HPDE6-E6E7 (cell line): ENCODE results near the gene BRMS1.
"Not testable (repeated sequence)": the region's sequence is repeated elsewhere in the genome, so short reads cannot be mapped to it uniquely, and the experiment has no call there.

ENCODE experiments used
- DNase-seq: peaks from one replicate; pipeline ENCODE4 v3.0.0; 2011; ENCODE audit warnings: missing footprints; ENCODE audit errors: extremely low spot score

BRMS1 gene

DNA sequence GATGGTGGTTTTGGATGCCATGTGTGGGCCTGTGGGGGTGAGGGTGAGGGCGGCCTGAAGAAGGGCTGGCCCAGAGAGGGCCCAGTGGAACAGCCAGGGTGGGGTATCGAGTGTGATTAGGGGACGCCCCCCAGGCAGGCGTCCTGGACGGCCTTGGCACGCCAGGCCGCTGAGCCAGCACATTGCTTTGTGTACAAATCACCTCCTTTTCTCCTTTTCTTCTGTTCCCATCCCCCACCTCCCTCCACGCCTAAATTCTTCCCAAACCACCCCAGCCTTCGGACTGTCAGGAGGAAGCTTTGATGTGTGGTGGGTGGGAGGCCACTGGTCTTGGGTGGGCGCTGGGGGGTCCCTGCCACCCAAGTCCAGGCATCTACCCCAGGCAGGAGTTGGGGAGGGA lies 20.2 kb downstream of the BRMS1 start:
- no peak for DNase-seq

GRCh38 chr11:66323684-66324083 lies 21.2 kb downstream of the BRMS1 start:
- DNase-seq, result no peak

DNA sequence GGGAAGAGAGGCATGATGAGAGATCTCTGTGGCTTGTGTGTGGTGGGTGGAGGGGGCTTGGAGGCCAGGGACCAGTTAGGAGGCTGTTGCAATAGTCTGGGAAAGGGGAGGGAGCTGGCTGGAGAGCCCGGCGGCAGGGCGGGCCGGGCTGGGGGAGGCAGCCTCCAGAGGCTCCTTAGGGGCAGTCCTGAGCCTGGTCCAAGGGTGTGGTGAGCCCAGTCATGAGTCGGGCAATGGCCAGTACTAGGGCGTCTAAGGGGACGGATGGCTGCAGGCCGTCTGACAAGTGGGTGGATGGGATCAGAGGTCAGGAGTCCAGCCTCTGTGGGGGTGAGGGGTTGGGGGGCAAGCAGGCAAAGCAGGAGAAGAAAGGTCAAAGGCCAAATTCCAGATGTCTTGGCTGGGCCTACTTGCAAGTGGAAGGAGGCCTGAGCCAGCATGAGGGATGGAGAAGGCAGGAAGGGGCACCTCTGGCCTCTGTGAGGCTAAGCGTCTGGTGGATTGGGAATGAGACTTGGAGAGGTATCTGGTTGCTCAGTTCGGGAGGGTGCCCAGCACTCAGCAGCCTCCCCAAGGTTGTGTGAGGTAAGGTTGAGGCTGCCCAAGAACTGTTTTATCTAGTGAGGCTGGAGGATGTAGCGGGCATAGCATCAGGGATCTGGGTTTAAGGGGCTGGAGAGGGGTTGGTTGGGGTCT lies 22.0 kb downstream of the BRMS1 start:
- DNase-seq, result no peak

DNA sequence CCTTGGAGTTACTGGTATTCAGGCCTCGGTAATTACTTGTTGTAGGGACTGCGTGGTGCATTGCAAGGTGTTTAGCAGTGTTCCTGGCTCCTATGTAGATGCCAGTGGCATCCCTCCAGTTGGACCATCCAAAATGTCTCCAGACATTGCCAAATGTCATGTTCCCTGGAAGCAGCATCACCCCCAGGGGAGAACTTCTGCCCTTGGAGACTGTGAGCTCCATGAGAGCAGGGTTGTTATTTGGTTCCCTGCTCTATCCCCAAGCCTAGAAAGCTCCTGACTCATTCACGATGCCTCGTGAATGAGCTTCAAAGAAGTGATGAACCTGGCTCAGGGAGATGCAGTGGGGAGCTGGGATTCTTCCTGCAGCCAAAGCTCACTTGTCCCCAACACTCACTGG lies 23.3 kb downstream of the BRMS1 start:
- DNase-seq, result no peak

DNA sequence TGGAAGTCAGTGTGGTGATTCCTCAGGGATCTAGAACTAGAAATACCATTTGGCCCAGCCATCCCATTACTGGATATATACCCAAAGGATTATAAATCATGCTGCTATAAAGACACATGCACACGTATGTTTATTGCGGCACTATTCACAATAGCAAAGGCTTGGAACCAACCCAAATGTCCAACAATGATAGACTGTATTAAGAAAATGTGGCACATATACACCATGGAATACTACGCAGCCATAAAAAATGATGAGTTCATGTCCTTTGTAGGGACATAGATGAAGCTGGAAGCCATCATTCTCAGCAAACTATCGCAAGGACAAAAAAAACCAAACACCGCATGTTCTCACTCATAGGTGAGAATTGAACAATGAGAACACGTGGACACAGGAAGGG lies 24.2 kb downstream of the BRMS1 start:
- DNase-seq, result not testable (repeated sequence)

DNA sequence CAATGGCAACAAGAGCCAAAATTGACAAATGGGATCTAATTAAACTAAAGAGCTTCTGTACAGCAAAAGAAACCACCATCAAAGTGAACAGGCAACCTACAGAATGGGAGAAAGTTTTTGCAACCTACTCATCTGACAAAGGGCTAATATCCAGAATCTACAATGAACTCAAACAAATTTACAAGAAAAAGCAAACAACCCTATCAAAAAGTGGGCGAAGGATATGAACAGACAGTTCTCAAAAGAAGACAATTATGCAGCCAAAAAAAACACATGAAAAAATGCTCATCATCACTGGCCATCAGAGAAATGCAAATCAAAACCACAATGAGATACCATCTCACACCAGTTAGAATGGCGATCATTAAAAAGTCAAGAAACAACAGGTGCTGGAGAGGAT lies 24.6 kb downstream of the BRMS1 start:
- not testable (repeated sequence) for DNase-seq

DNA sequence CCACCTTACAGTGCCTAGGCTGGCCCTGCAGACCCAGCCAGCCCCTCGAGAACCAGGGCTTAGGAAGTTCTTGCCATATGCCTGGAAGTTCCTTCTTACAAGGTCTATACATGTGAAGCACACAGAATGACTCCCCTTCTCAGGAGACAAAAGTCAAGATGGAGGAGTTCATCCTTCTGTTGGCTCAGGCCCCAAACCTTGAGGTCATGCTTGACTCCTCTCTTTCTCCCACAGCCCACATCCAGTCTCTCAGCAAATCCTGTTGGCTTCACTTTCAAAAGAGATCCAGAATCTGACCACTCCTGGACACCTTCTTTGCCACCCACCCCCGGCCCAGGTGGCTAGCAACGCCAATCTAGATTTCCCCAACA lies 26.3 kb downstream of the BRMS1 start:
- no peak for DNase-seq

DNA sequence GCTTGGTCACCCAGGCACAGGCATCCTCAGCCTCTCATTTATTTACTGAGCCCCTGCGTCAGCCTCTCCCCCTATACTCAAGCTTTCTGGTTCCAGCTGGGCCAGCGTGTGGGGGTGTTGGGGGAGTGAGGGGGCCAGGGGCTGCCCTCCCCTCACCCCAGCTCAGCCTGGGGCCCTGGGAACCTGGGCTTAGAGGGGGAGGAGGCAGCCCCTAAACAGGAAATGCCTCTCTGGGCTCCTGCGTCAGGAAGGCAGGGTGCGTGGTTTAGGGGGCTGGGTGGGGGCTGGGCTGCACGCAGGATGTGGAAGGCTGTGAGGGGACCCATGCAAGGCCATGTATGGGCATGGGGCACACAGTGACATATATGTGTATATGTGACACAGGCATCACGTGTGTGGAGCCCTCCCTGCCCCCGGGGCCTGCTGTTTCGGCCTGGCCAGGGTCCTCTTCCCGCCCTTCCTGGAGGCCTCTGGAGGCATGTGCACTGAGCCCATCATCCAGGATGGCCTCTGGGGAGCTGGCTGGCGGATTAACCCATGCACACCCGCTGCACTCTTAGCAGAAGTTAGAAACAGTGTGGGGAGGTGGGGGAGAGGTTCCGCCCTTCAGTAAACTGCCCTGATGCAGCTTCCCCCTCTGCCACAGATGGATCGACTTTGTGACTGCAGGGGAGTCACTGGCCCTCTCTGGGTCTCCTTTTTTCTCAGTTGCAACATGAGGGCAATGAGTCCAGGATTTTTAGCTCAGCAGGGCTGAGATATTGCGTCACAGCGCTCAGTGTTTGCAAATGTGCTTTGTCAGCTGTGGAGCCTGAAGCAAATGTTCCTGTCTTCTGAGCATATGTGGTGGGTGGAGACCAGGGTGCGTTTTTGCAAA lies 26.9 kb downstream of the BRMS1 start:
- DNase-seq, result no peak

DNA sequence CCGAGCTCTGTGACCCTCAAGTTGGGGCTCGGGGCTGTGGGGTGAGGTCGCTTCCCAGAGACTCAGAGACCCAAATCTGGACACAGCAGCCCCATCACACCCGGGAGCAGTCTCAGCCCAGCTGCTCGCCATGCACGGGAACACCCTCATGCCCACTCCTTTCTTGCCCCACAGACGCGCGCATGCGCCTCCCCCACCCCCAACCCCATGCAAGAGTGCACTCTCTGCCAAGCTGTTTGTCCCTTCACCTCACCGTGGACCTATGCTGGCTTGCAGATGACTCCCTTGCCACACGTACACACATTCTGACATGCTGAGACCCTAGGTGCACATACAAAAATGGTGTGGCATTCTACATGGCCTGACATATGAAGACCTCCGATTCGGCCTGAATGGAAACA lies 27.6 kb downstream of the BRMS1 start:
- DNase-seq, result no peak

- no peak for DNase-seq
These were observed 28.1 kb downstream of the BRMS1 start, which contains the start of gene CD248 for GRCh38 chr11:66316849-66317251. Gene CD248, minus strand, starts transcription at chr11:66317044. Its CDS starts 17 bp downstream, at chr11:66317027.

DNA sequence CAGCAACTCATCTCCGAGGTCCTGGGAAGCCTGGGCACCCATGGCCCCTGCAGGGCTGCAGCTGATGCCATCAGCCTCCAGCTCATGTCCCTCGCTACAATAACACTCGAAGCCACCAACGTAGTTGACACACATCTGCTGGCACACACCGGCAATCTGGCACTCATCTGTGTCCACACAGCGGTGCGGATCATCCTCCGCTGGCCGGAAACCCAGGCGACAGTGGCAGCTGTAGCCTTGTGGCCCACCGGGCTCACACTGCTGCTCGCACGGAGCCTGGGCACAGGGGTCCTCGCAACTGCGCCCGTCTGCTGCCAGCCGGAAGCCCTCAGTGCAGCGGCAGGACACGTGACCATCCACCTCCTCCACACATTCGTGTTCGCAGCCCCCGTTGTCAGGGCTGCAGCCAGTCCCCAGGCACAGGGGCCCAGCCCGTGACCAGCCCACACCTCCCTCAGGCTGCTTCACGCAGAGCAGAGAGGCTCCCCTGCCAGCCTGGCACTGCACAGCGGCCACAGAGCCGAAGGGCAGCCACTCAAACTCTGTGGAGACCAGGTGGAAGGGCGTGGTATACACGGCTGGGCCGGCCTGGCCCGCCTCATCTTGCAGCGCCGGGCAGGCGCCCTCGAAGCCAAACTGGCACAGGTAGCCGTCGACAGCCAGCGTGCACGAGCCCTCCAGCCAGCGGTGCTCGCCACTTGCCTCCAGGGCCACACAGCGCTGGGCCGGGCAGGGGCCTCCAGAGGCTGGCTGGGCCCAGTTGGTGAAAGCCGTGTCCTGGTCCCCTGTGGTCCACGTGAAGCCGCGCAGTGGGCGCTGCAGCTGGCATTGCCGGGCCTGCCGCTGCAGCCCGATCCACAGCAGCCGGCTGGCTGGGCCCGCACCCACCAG lies 28.7 kb downstream of the BRMS1 start:
- DNase-seq, result no peak

- DNase-seq, result no peak
These were observed 29.4 kb downstream of the BRMS1 start for GRCh38 chr11:66315498-66315885.

GRCh38 chr11:66314561-66315497 lies 30.1 kb downstream of the BRMS1 start:
- DNase-seq, result no peak

- no peak for DNase-seq
These were observed 30.8 kb downstream of the BRMS1 start for GRCh38 chr11:66314186-66314501.

GRCh38 chr11:66313321-66314185 lies 31.4 kb downstream of the BRMS1 start:
- no peak for DNase-seq

DNA sequence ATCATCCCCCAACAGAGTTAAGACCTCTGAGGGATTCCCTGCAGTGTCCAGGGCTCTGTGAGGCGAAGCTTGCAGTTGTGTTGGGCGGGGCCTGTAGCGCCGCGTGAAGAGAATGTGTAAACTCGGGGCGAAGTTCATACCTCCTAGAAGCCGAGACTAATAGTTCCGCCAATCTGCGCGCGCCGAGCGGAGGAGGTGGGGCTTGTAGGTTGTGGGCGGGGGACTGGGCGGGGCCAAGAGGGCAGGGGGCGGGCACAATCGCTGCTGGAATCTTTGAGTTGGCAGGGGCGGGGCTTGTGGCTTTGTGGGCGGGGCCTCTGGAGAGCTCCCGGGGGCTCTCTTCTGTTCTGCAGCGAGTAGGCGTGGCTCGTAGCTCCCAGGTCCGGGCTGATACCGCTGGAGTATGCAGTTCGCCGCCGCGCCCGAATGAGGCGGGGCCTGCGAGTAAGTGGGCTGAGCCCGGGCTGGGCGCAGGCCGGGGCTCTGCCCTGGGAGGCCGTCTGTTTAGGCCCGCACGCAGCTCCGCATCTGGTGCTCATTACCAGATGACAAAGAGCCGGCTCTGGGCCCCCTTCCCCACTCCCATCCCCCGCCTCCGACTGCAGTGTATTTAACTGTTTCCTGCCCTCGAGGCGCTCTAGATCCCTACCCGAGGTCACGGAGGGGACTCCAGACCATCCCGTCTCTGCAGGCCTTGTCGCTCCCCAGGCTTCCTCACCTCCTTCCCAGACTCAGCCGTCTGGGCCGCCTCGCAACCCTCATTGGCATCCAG lies 32.2 kb downstream of the BRMS1 start:
- peak; percentile 99 for DNase-seq

DNA sequence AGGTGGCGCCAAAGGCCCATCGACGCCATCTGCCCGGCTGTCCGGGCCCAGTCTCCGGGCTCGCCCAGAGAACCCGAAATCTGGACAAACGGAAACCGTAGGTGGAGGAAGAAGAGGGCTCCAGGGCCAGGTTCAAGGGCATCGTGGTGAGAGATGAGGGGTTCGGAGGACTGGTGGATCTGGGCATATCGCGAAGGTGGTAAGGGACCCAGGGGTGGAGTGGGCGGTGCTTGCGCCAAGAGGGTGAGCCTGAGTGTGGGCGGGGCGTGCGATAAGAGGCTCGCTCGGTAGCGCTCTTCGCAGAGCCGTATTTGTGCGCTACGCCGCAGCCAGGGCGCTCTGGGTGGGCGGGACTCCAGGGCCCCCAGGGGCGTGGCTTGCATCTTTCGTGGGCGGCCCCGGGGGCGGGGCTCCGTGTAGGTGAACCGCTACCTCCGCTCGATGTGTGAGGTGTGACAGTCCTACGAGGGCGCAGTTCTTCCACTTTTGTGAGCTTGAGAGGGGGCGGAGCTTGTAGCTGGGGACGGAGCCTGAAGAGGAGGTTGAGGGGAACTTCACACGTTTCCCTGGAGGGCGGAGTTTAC lies 32.8 kb downstream of the BRMS1 start:
- DNase-seq, result peak; percentile 86

- DNase-seq, result no peak
These were observed 33.4 kb downstream of the BRMS1 start for GRCh38 chr11:66311470-66311964.
